Osteoblast (primary cell): Measurements from ENCODE around the gene NDOR1. TPM values are rescaled to one million over a fixed set of nuclear protein-coding genes. Genes with fewer than 3 reads are reported as not detected.

ENCODE experiments used
- DNase-seq: peaks from one replicate; pipeline ENCODE4 v3.0.0; 2011; ENCODE audit warnings: low spot score, mixed read lengths; ENCODE audit not compliant: insufficient read length; ENCODE audit errors: missing footprints
- H2AFZ ChIP-seq: 2 replicates; pipeline ENCODE4 v1.6.0; 2011; ENCODE audit warnings: mild to moderate bottlenecking, low read length
- H3K27ac ChIP-seq: 2 replicates; pipeline ENCODE4 v1.5.1; 2011; ENCODE audit warnings: mild to moderate bottlenecking, low read depth, low read length, moderate library complexity
- H3K27me3 ChIP-seq: 2 replicates; pipeline ENCODE4 v1.6.0; 2012; ENCODE audit warnings: mild to moderate bottlenecking, control low read depth, inconsistent platforms, low read length, moderate library complexity; ENCODE audit not compliant: insufficient read depth
- H3K36me3 ChIP-seq: 2 replicates; pipeline ENCODE4 v1.5.1; 2011; ENCODE audit warnings: mild to moderate bottlenecking, low read length, control low read depth, moderate library complexity; ENCODE audit not compliant: insufficient read depth
- H3K4me1 ChIP-seq: 2 replicates; pipeline ENCODE4 v1.5.1; 2011; ENCODE audit warnings: mild to moderate bottlenecking, low read length, control low read depth, moderate library complexity; ENCODE audit not compliant: insufficient read depth
- H3K4me2 ChIP-seq: 2 replicates; pipeline ENCODE4 v1.6.0; 2011; ENCODE audit warnings: mild to moderate bottlenecking, low read length; ENCODE audit not compliant: insufficient read depth
- H3K4me3 ChIP-seq: fragments of 200-600 bp; sonication (generic); 3 replicates; pipeline ENCODE4 v1.5.1; 2012; ENCODE audit warnings: mild to moderate bottlenecking, low read length, inconsistent platforms; ENCODE audit not compliant: insufficient read depth
- H3K79me2 ChIP-seq: 2 replicates; pipeline ENCODE4 v1.6.0; 2012; ENCODE audit warnings: mild to moderate bottlenecking, low read length, control low read depth, inconsistent platforms; ENCODE audit not compliant: insufficient read depth
- H3K9me3 ChIP-seq: 2 replicates; pipeline ENCODE4 v1.5.1; 2011; ENCODE audit warnings: low read depth, low read length, control low read depth
- H4K20me1 ChIP-seq: 2 replicates; pipeline ENCODE4 v1.6.0; 2012; ENCODE audit warnings: mild to moderate bottlenecking, low read length, control low read depth; ENCODE audit not compliant: insufficient read depth
- total RNA-seq: library from RNA; depleted of rRNA; stranded (reverse); fragments of >200 nt; gene quantifications from 2 replicates; pipeline ENCODE4 v1.2.3, GENCODE V29; 2012
- TF ChIP-seq, protein P1 (sequence below): IDR thresholded peaks from 2 replicates; pipeline ENCODE4 v1.5.1; 2011; ENCODE audit warnings: mild to moderate bottlenecking, low read depth, low read length, moderate library complexity; ENCODE audit errors: extremely low read depth

Gene NDOR1
- total RNA-seq, 1 donor: 6.2 TPM

DNA sequence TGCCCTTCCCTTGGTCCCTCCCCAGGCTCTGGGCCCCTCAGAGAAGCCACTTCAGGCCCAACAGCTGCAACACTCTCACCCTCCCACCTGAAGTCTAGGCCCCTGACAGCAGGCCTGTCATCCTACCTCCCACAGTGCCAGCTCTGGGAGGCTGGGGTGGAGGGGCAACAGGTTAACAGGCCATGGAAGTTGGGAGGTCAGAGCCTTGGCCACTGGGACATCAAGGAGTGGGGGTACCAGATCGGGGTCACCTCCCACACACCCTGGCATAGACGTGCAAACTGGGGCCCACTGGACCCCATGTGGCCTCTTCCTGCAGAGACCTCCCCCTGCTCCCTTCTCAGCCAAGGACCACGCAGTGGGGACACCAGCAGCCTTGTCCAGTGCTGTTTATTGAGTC is 14.3 kb upstream of the NDOR1 start:
- Histone ChIP-seq H3K4me2 (no peak overlapping the region), H3K27ac (no peak overlapping the region), H3K4me1 (peaks cover 23% of the 10 kb centered on the region), H4K20me1 (peaks cover 38% of the 10 kb centered on the region), H3K36me3 (peaks cover 14% of the 10 kb centered on the region), H3K79me2 (peaks cover 83% of the 10 kb centered on the region), H3K27me3 (no peaks in the 10 kb centered on the region), H3K4me3 (no peak overlapping the region), H2AFZ (no peak overlapping the region), H3K9me3 (no peaks in the 10 kb centered on the region)
- DNase-seq: no peak
- TF ChIP-seq, protein P1, sequence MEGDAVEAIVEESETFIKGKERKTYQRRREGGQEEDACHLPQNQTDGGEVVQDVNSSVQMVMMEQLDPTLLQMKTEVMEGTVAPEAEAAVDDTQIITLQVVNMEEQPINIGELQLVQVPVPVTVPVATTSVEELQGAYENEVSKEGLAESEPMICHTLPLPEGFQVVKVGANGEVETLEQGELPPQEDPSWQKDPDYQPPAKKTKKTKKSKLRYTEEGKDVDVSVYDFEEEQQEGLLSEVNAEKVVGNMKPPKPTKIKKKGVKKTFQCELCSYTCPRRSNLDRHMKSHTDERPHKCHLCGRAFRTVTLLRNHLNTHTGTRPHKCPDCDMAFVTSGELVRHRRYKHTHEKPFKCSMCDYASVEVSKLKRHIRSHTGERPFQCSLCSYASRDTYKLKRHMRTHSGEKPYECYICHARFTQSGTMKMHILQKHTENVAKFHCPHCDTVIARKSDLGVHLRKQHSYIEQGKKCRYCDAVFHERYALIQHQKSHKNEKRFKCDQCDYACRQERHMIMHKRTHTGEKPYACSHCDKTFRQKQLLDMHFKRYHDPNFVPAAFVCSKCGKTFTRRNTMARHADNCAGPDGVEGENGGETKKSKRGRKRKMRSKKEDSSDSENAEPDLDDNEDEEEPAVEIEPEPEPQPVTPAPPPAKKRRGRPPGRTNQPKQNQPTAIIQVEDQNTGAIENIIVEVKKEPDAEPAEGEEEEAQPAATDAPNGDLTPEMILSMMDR: no peak

DNA sequence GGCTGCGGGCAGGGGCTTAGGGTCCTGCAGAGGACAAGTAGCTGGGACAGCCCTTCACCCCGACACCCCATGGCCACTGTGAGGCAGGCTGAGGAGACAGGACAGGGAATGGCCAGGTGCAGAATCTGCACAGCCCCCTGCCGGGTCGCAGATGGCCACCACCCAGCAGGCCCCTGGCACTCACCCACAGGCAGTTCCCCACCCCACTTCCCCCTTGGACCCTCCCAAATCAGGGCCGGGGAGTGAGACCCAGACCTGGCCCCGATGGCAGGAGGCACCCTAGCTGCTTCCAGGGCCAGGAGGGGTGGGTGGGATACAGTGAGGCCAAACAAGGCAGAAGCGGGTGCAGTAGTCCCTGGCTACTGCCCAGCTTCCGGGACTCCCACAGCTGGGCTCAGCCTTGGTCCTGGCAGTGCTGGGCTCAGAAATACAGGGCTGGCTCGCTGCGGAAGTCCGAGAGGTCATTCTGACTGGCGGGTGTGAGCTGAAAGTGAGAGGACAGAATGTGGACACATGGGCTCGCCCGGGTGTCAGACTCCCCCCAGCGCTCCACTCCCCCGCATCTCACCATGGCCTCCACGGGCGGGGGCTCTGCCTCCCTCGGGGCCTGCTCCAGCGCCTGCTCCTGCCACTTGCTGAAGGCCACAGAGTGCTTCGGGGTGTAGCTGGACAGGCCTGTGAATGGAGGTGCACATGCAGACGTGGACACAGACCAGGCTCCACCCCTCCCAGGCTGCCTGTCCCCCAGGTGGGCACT is 13.6 kb upstream of the NDOR1 start:
- TF ChIP-seq, protein P1: no peak
- Histone ChIP-seq H3K79me2 (peaks cover 81% of the 10 kb centered on the region), H4K20me1 (peaks cover 38% of the 10 kb centered on the region), H3K36me3 (peaks cover 14% of the 10 kb centered on the region), H3K4me3 (no peak overlapping the region), H3K9me3 (no peaks in the 10 kb centered on the region), H3K27me3 (no peaks in the 10 kb centered on the region), H3K27ac (no peak overlapping the region), H2AFZ (no peak overlapping the region), H3K4me2 (no peak overlapping the region), H3K4me1 (peaks cover 20% of the 10 kb centered on the region)
- no peak for DNase-seq

DNA sequence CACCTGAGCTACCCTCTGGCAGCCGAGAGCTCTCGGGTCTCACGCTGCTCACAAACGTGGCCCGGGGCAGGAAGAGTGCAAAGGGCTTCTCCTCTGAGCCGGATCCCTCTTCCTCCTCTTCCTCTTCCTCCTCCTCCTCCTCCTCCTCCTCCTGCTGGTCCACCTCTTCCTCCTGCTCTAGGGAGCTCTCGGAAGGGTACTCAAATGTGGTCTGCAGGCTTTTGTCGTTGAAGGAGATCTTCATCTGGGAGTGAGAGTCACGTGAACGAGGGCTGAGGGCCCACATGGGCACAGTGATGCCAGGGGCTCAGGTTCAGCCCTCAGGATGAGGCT is 13.1 kb upstream of the NDOR1 start:
- H3K27ac ChIP-seq: no peak overlapping the region
- H2AFZ ChIP-seq: no peak overlapping the region
- peaks cover 14% of the 10 kb centered on the region for H3K36me3 ChIP-seq
- peaks cover 33% of the 10 kb centered on the region for H4K20me1 ChIP-seq
- peaks cover 15% of the 10 kb centered on the region for H3K4me1 ChIP-seq
- H3K4me3 ChIP-seq: no peak overlapping the region
- H3K9me3 ChIP-seq: no peaks in the 10 kb centered on the region
- H3K27me3 ChIP-seq: no peaks in the 10 kb centered on the region
- peaks cover 79% of the 10 kb centered on the region for H3K79me2 ChIP-seq
- no peak overlapping the region for H3K4me2 ChIP-seq
- no peak for DNase-seq
- TF ChIP-seq, protein P1: no peak

GRCh38 chr9:137192859-137193258 is 12.6 kb upstream of the NDOR1 start:
- Histone ChIP-seq H4K20me1 (peaks cover 34% of the 10 kb centered on the region), H3K4me1 (peaks cover 10% of the 10 kb centered on the region), H3K4me2 (no peak overlapping the region), H3K27ac (no peak overlapping the region), H2AFZ (no peak overlapping the region), H3K4me3 (no peak overlapping the region), H3K27me3 (no peaks in the 10 kb centered on the region), H3K36me3 (peaks cover 14% of the 10 kb centered on the region), H3K9me3 (no peaks in the 10 kb centered on the region), H3K79me2 (peaks cover 79% of the 10 kb centered on the region)
- TF ChIP-seq, protein P1: no peak
- DNase-seq: no peak
